ENCODE results near the gene STAT5B. TPM values are rescaled to one million over a fixed set of nuclear protein-coding genes. Genes with fewer than 3 reads are reported as not detected.

Gene STAT5B
- total RNA-seq, 6 experiments from 2014 or later, result 16.8 to 22.5 (median 20.1) TPM

GRCh38 chr17:42167807-42168206 lies 108.4 kb downstream of the STAT5B start:
- no peak for TF ChIP-seq CTCF (IDR thresholded peaks at IDR 0.05)
- H3K4me3 Mint-ChIP-seq, result no peak overlapping the region
- no peak overlapping the region for H3K27ac Mint-ChIP-seq

GRCh38 chr17:42166196-42166763 lies 109.9 kb downstream of the STAT5B start:
- H3K4me1 Mint-ChIP-seq (ENCODE audit: low read depth), result no peaks in the 10 kb centered on the region
- no peak overlapping the region for H3K27ac Mint-ChIP-seq
- no peak overlapping the region for H3K4me3 Mint-ChIP-seq
- TF ChIP-seq CTCF (IDR thresholded peaks at IDR 0.05), result no peak
- H3K27me3 Mint-ChIP-seq (ENCODE audit: insufficient read depth), result peaks cover 18% of the 10 kb centered on the region
- H3K36me3 Mint-ChIP-seq (ENCODE audit: low read depth), result no peaks in the 10 kb centered on the region
- no peak for DNase-seq
- H3K9me3 Mint-ChIP-seq, result no peaks in the 10 kb centered on the region

More at GRCh38 chr17:42167807-42168206, 108.4 kb downstream of the STAT5B start:
- Mint-ChIP-seq H3K27me3 (ENCODE audit: insufficient read depth) (peaks cover 28% of the 10 kb centered on the region), H3K36me3 (ENCODE audit: low read depth) (no peaks in the 10 kb centered on the region), H3K4me1 (ENCODE audit: low read depth) (no peaks in the 10 kb centered on the region), H3K9me3 (no peaks in the 10 kb centered on the region)
- DNase-seq, result no peak

- no peak for TF ChIP-seq CTCF (IDR thresholded peaks at IDR 0.05)
- Mint-ChIP-seq H3K36me3 (ENCODE audit: low read depth) (no peaks in the 10 kb centered on the region), H3K27ac (no peak overlapping the region), H3K4me3 (no peak overlapping the region), H3K27me3 (ENCODE audit: insufficient read depth) (peaks cover 13% of the 10 kb centered on the region), H3K9me3 (no peaks in the 10 kb centered on the region), H3K4me1 (ENCODE audit: low read depth) (no peaks in the 10 kb centered on the region)
- no peak for DNase-seq
Measured at GRCh38 chr17:42165751-42166150, 110.4 kb downstream of the STAT5B start.

- Mint-ChIP-seq H3K36me3 (ENCODE audit: low read depth) (no peaks in the 10 kb centered on the region), H3K9me3 (no peaks in the 10 kb centered on the region), H3K27ac (no peak overlapping the region), H3K4me1 (ENCODE audit: low read depth) (no peaks in the 10 kb centered on the region), H3K4me3 (no peak overlapping the region), H3K27me3 (ENCODE audit: insufficient read depth) (peaks cover 9% of the 10 kb centered on the region)
- no peak for DNase-seq
- no peak for TF ChIP-seq CTCF (IDR thresholded peaks at IDR 0.05)
Measured at GRCh38 chr17:42163696-42164407, 112.3 kb downstream of the STAT5B start.

- no peak for DNase-seq
Measured at GRCh38 chr17:42163113-42163512, 113.1 kb downstream of the STAT5B start.

More at GRCh38 chr17:42163113-42163512, 113.1 kb downstream of the STAT5B start:
- peaks cover 8% of the 10 kb centered on the region for H3K27me3 Mint-ChIP-seq (ENCODE audit: insufficient read depth)
- peak; percentile 71 for TF ChIP-seq CTCF (IDR thresholded peaks at IDR 0.05)
- no peak overlapping the region for H3K27ac Mint-ChIP-seq
- H3K4me3 Mint-ChIP-seq, result no peak overlapping the region
- no peaks in the 10 kb centered on the region for H3K4me1 Mint-ChIP-seq (ENCODE audit: low read depth)
- H3K36me3 Mint-ChIP-seq (ENCODE audit: low read depth), result no peaks in the 10 kb centered on the region
- no peaks in the 10 kb centered on the region for H3K9me3 Mint-ChIP-seq

All from HFFc6 (cell line).